Thymus (tissue), 14 donors: Measurements from ENCODE around the gene UQCC5. TPM values are rescaled to one million over a fixed set of nuclear protein-coding genes. Genes with fewer than 3 reads are reported as not detected.
A peak's percentile ranks its signal among the peaks of the same experiment; 100 is the strongest.

ENCODE experiments used
- DNase-seq, 9 donors: peaks; one replicate each; pipeline ENCODE4 v3.0.0-alpha.2; 2013; ENCODE audit warnings: low spot score in 9 of 9, low read depth in 6 of 9, missing footprints in 1 of 9
- H3K27ac ChIP-seq, 2 donors: one replicate each; pipeline ENCODE4 v1.5.1; 2013; ENCODE audit warnings: control low read depth in 1 of 2, low read depth in 1 of 2, low read length in 1 of 2, mild to moderate bottlenecking in 1 of 2, moderate library complexity in 1 of 2
- H3K27me3 ChIP-seq, 2 donors: one replicate each; pipeline ENCODE4 v1.5.1; 2013; ENCODE audit warnings: low read length in 1 of 2; ENCODE audit not compliant: control insufficient read depth in 2 of 2, insufficient read depth in 1 of 2
- H3K36me3 ChIP-seq, 2 donors: one replicate each; pipeline ENCODE4 v1.5.1; 2013; ENCODE audit warnings: low read length in 1 of 2, mild to moderate bottlenecking in 1 of 2, moderate library complexity in 1 of 2; ENCODE audit not compliant: control insufficient read depth in 2 of 2, insufficient read depth in 2 of 2
- H3K4me1 ChIP-seq, 2 donors: one replicate each; pipeline ENCODE4 v1.5.1; 2013; ENCODE audit warnings: low read length in 2 of 2; ENCODE audit not compliant: control insufficient read depth in 2 of 2, insufficient read depth in 2 of 2
- H3K4me3 ChIP-seq, 2 donors: one replicate each; pipeline ENCODE4 v1.5.1; 2013; ENCODE audit warnings: low read length in 2 of 2, control low read depth in 1 of 2, mild to moderate bottlenecking in 1 of 2
- H3K9me3 ChIP-seq, 2 donors: one replicate each; pipeline ENCODE4 v1.5.1; 2013; ENCODE audit warnings: low read length in 1 of 2, mild to moderate bottlenecking in 1 of 2; ENCODE audit not compliant: control insufficient read depth in 2 of 2, insufficient read depth in 1 of 2
- WGBS: extraction: QIAGEN DNeasy Blood & Tissue Kit; methylation state at CpG from one replicate; pipeline ENCODE4 v1.1.7; 2013; 5-methylcytosine and 5-hydroxymethylcytosine counted together
- long read RNA-seq, 10 donors: transcript quantifications; one replicate each; lab custom pipeline, GENCODE V29; 2026
- polyA plus RNA-seq: library from polyadenylated mRNA; stranded (reverse); fragments of 200-250 nt; gene quantifications from one replicate; pipeline ENCODE4 v1.2.3, GENCODE V29; 2013
- total RNA-seq: library from RNA; stranded (reverse); fragments of 120-200 nt; gene quantifications from one replicate; pipeline ENCODE4 v1.2.4, GENCODE V29; 2013
- donor health status: healthy.

Gene UQCC5
- 15.5 TPM for total RNA-seq
- polyA plus RNA-seq = 30.3 TPM
- long read RNA-seq, donor 1, partial matches to known transcripts = 0 of 2 reads
- long read RNA-seq, donor 1, other reads (novel, unspliced or antisense) = 0 of 2 reads
- long read RNA-seq, donor 2, transcript SMIM4-203 (2 exons, 1,770 nt) = major isoform, 8 of 12 reads
- long read RNA-seq, donor 2, partial matches to known transcripts = 0 of 12 reads
- long read RNA-seq, donor 2, other reads (novel, unspliced or antisense) = 0 of 12 reads
- long read RNA-seq, donor 3, transcript SMIM4-201 (2 exons, 274 nt) = minor isoform, 6 of 21 reads
- long read RNA-seq, donor 3, transcript SMIM4-203 (2 exons, 1,770 nt) = major isoform, 15 of 21 reads
- long read RNA-seq, donor 3, partial matches to known transcripts = 0 of 21 reads
- long read RNA-seq, donor 3, other reads (novel, unspliced or antisense) = 0 of 21 reads
- long read RNA-seq, donor 4, transcript SMIM4-203 (2 exons, 1,770 nt) = major isoform, 6 of 8 reads
- long read RNA-seq, donor 4, partial matches to known transcripts = 0 of 8 reads
- long read RNA-seq, donor 4, other reads (novel, unspliced or antisense) = 0 of 8 reads
- long read RNA-seq, donor 5, transcript SMIM4-203 (2 exons, 1,770 nt) = major isoform, 23 of 29 reads
- long read RNA-seq, donor 5, transcript SMIM4-201 (2 exons, 274 nt) = minor isoform, 5 of 29 reads
- long read RNA-seq, donor 5, partial matches to known transcripts = 0 of 29 reads
- long read RNA-seq, donor 5, other reads (novel, unspliced or antisense) = 0 of 29 reads
- long read RNA-seq, donor 6, partial matches to known transcripts = 0 of 5 reads
- long read RNA-seq, donor 6, other reads (novel, unspliced or antisense) = 0 of 5 reads
- long read RNA-seq, donor 7, transcript SMIM4-201 (2 exons, 274 nt) = minor isoform, 6 of 48 reads
- long read RNA-seq, donor 7, transcript SMIM4-203 (2 exons, 1,770 nt) = major isoform, 8 of 48 reads
- long read RNA-seq, donor 7, partial matches to known transcripts = 34 of 48 reads
- long read RNA-seq, donor 7, other reads (novel, unspliced or antisense) = 0 of 48 reads
- long read RNA-seq, donor 8, partial matches to known transcripts = 0 of 5 reads
- long read RNA-seq, donor 8, other reads (novel, unspliced or antisense) = 0 of 5 reads
- long read RNA-seq, donor 9, transcript SMIM4-203 (2 exons, 1,770 nt) = major isoform, 6 of 6 reads
- long read RNA-seq, donor 9, partial matches to known transcripts = 0 of 6 reads
- long read RNA-seq, donor 9, other reads (novel, unspliced or antisense) = 0 of 6 reads
- long read RNA-seq, donor 10, partial matches to known transcripts = 0 of 6 reads
- long read RNA-seq, donor 10, other reads (novel, unspliced or antisense) = 0 of 6 reads

- WGBS = under 1% methylated on average over 65 of the region's 65 CpGs
- H3K27ac ChIP-seq = peak within 1 kb of the TSS; percentile 71 to 72
- peaks cover 32 to 51% of the 10 kb centered on the region in 2 donors for H3K4me1 ChIP-seq
- peaks cover 0 to 9% of the 10 kb centered on the region in 2 donors for H3K36me3 ChIP-seq
- DNase-seq = peak; percentile 87 to 99 (median 96)
- peaks cover 0 to 19% of the 10 kb centered on the region in 2 donors for H3K27me3 ChIP-seq
- H3K4me3 ChIP-seq = peak within 1 kb of the TSS; percentile 57 to 90
- H3K9me3 ChIP-seq = peaks cover 0 to 1% of the 10 kb centered on the region in 2 donors
These were observed at the start of gene UQCC5 for GRCh38 chr3:52536369-52537164. Gene UQCC5, plus strand, starts transcription at chr3:52536605. Its CDS starts 151 bp downstream, at chr3:52536756.

- Histone ChIP-seq H3K27ac (no peak overlapping the region), H3K36me3 (peaks cover 89% of the 10 kb centered on the region in 2 donors), H3K27me3 (no peaks in the 10 kb centered on the region), H3K4me1 (peaks cover 0 to 3% of the 10 kb centered on the region in 2 donors), H3K9me3 (no peaks in the 10 kb centered on the region), H3K4me3 (no peak overlapping the region)
- DNase-seq = no peak
- 97% methylated on average over 31 of the region's 31 CpGs for WGBS
These were observed 49.2 kb upstream of the UQCC5 start for GRCh38 chr3:52487050-52487787.

GRCh38 chr3:52487788-52488691 is 48.4 kb upstream of the UQCC5 start:
- Histone ChIP-seq H3K4me3 (no peak overlapping the region), H3K27ac (no peak overlapping the region), H3K9me3 (no peaks in the 10 kb centered on the region), H3K27me3 (no peaks in the 10 kb centered on the region), H3K36me3 (peaks cover 89 to 90% of the 10 kb centered on the region in 2 donors), H3K4me1 (peaks cover 0 to 3% of the 10 kb centered on the region in 2 donors)
- DNase-seq = no peak
- 99% methylated on average over 59 of the region's 59 CpGs for WGBS

- Histone ChIP-seq H3K9me3 (no peaks in the 10 kb centered on the region), H3K4me1 (no peaks in the 10 kb centered on the region), H3K27ac (no peak overlapping the region), H3K36me3 (peaks cover 88 to 93% of the 10 kb centered on the region in 2 donors), H3K4me3 (no peak overlapping the region), H3K27me3 (no peaks in the 10 kb centered on the region)
- 98% methylated on average over 3 of the region's 3 CpGs for WGBS
- no peak for DNase-seq
These were observed 47.7 kb upstream of the UQCC5 start for GRCh38 chr3:52488746-52489145.

GRCh38 chr3:52489453-52489852 is 47.0 kb upstream of the UQCC5 start:
- Histone ChIP-seq H3K27me3 (no peaks in the 10 kb centered on the region), H3K36me3 (peaks cover 88 to 91% of the 10 kb centered on the region in 2 donors), H3K27ac (no peak overlapping the region), H3K9me3 (no peaks in the 10 kb centered on the region), H3K4me3 (no peak overlapping the region), H3K4me1 (peaks cover 0 to 3% of the 10 kb centered on the region in 2 donors)
- WGBS = 97% methylated on average over 18 of the region's 18 CpGs
- DNase-seq = no peak

- DNase-seq = no peak
These were observed 46.1 kb upstream of the UQCC5 start for GRCh38 chr3:52490035-52490938.

More at GRCh38 chr3:52490035-52490938, 46.1 kb upstream of the UQCC5 start:
- Histone ChIP-seq H3K4me3 (no peak overlapping the region), H3K36me3 (peaks cover 80 to 82% of the 10 kb centered on the region in 2 donors), H3K4me1 (peaks cover 0 to 9% of the 10 kb centered on the region in 2 donors), H3K9me3 (no peaks in the 10 kb centered on the region), H3K27ac (no peak overlapping the region), H3K27me3 (peaks cover 0 to 6% of the 10 kb centered on the region in 2 donors)
- 90% methylated on average over 22 of the region's 22 CpGs for WGBS
